IPS DF 6.9 (cell line): ENCODE data around the gene NKAIN2.

Experiments used
- DNase-seq: peaks from one replicate; pipeline ENCODE4 v3.0.0-alpha.2; 2013; ENCODE audit warnings: low read depth, low spot score
- H3K27ac ChIP-seq: one replicate; pipeline ENCODE4 v1.5.1; 2013; ENCODE audit warnings: low read length, control low read depth
- H3K27me3 ChIP-seq: 2 replicates; pipeline ENCODE4 v1.6.1; 2013; ENCODE audit warnings: mild to moderate bottlenecking, low read length; ENCODE audit not compliant: control insufficient read depth, insufficient read depth
- H3K36me3 ChIP-seq: 2 replicates; pipeline ENCODE4 v1.6.1; 2013; ENCODE audit warnings: low read length; ENCODE audit not compliant: control insufficient read depth, insufficient read depth
- H3K4me1 ChIP-seq: 2 replicates; pipeline ENCODE4 v1.6.1; 2013; ENCODE audit warnings: low read length; ENCODE audit not compliant: control insufficient read depth, insufficient read depth
- H3K4me3 ChIP-seq: 2 replicates; pipeline ENCODE4 v1.5.1; 2013; ENCODE audit warnings: mild to moderate bottlenecking, low read length
- H3K9me3 ChIP-seq: 2 replicates; pipeline ENCODE4 v1.6.1; 2013; ENCODE audit warnings: low read length, inconsistent platforms; ENCODE audit not compliant: control insufficient read depth, insufficient read depth
- WGBS: extraction: QIAGEN DNeasy Blood & Tissue Kit; methylation state at CpG from one replicate; pipeline ENCODE4 v1.1.7; 2013; ENCODE audit warnings: mixed read lengths, missing lambda C conversion rate; ENCODE audit not compliant: insufficient read length, insufficient coverage; 5-methylcytosine and 5-hydroxymethylcytosine counted together

NKAIN2 gene

DNA sequence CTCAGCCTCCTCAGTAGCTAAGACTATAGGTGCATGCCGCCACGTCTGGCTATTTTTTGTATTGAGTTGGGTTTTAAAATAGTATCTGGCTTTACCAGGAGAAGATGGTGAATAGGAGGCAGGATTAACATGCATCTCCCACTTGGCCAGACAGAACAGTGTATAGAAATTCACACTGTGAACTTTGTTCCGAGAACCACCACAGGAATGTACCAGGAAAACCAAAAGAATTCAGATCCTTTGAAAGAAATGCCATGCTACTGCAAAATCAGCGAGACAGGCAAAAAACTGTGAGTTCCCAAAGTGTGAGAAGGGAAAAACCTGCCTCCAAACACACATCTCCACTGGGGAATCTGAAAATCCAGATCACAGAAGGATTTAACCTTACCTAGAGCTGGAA is 327.6 kb downstream of the NKAIN2 start:
- H3K4me1 ChIP-seq, result no peaks in the 10 kb centered on the region
- no peak overlapping the region for H3K27ac ChIP-seq
- WGBS, result no CpG with 5 or more reads among the region's 4 CpGs
- H3K27me3 ChIP-seq, result no peaks in the 10 kb centered on the region
- no peak overlapping the region for H3K4me3 ChIP-seq
- H3K9me3 ChIP-seq, result no peaks in the 10 kb centered on the region
- no peak for DNase-seq
- no peaks in the 10 kb centered on the region for H3K36me3 ChIP-seq

DNA sequence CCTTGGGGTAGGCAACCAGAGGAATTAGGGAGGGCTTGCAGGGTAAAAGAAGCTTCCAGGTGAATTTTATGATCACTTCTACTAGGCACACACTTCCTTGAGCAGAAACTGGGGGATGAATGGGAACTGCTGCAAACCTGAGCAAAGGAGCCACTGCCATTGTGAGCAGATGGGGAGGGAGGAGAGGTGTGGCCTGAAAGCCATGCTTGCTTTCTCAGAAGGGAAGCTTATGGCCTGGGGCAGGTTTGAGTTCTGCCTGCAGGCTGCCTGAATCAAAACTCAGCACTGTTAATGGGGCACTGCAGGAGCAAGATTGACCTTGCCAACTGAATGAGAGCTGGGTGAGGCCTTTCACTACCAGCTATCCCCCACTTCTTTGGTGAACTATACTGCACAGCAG is 328.1 kb downstream of the NKAIN2 start:
- Histone ChIP-seq H3K27me3 (no peaks in the 10 kb centered on the region), H3K27ac (no peak overlapping the region), H3K4me1 (no peaks in the 10 kb centered on the region), H3K4me3 (no peak overlapping the region), H3K9me3 (no peaks in the 10 kb centered on the region), H3K36me3 (no peaks in the 10 kb centered on the region)
- no peak for DNase-seq

DNA sequence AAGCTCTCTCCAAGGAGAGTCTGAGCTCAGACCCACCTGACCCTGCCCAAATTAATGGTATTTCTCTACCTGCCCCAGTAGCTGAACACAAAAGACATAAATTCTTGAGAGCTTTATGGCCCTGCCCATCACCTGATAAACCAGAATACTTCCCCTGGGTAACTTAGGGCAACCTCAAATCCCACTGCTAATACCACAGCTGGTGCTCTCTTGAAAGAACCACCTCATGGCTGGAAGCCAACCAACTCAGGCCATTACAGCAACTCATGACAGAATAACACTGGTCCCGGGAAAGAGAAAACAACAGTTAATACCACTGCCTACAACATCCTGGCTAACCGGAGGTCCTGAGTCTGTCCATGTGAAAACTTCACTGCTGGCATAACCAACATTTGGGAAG is 328.6 kb downstream of the NKAIN2 start:
- Histone ChIP-seq H3K4me1 (no peaks in the 10 kb centered on the region), H3K27me3 (no peaks in the 10 kb centered on the region), H3K4me3 (no peak overlapping the region), H3K36me3 (no peaks in the 10 kb centered on the region), H3K9me3 (no peaks in the 10 kb centered on the region), H3K27ac (no peak overlapping the region)
- no peak for DNase-seq
- WGBS, result no CpG with 5 or more reads among the region's 2 CpGs

DNA sequence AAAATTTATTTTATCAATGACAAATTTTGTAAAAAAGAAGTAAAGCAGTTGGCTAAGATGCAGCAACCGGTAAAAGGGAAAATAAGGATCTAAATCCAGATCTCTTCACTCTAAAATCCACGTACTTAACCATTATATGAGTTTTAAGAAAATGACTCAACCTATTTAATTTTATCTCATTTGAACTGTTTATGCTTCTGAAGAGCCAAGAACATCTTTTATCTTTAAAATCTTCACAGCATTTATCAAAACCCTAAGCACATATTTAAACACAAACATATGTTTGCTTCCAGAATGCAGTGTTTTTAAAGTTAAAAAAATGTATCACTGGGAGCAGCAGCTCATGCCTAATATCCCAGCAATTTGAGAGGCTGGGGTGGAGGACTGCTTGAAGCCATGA is 339.2 kb downstream of the NKAIN2 start:
- H3K4me3 ChIP-seq, result no peak overlapping the region
- no peaks in the 10 kb centered on the region for H3K36me3 ChIP-seq
- no peak for DNase-seq
- H3K27ac ChIP-seq, result no peak overlapping the region
- WGBS, result no CpG with 5 or more reads among the region's 2 CpGs
- no peaks in the 10 kb centered on the region for H3K27me3 ChIP-seq
- H3K4me1 ChIP-seq, result no peaks in the 10 kb centered on the region
- no peaks in the 10 kb centered on the region for H3K9me3 ChIP-seq

DNA sequence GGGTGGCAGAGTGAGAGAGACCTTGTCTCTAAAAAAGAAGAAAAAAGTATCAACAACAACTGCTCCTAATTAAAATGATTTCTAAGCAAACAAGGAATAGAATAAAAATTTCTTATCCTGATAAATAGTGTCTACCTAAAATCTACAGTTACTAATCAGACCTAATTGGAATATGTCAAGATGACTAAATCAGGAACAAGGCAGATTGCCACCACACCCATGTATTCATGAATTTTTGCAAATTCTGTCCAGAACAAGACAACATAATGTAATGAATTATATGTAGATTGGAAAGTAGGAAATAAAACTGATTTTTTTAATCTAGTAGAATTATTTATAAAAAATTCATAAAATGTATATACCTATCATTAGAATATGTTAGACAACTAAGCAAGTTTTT is 339.8 kb downstream of the NKAIN2 start:
- Histone ChIP-seq H3K4me1 (no peaks in the 10 kb centered on the region), H3K36me3 (no peaks in the 10 kb centered on the region), H3K27ac (no peak overlapping the region), H3K9me3 (no peaks in the 10 kb centered on the region), H3K4me3 (no peak overlapping the region), H3K27me3 (no peaks in the 10 kb centered on the region)
- no peak for DNase-seq

DNA sequence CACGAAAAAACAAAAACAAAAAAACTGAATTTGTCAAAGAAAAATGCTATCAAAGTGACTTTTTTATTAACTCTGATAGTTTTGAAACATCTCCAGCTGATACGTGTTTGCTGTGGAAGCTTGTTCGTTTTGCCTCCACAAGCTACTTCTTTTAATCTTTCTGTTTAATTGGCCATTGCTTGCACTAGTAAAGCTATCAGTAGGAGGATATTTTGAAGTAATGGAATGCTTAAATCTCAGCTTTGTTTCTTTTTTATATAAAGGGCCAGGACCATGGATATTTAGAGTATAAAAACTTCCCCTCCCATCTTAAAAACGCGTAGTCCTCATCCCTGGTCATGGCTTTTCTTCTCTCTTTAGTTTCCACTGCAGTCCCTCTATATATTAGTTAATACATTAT is 344.0 kb downstream of the NKAIN2 start:
- H3K36me3 ChIP-seq, result no peaks in the 10 kb centered on the region
- H3K4me1 ChIP-seq, result no peaks in the 10 kb centered on the region
- no peaks in the 10 kb centered on the region for H3K9me3 ChIP-seq
- WGBS, result no CpG with 5 or more reads among the region's 5 CpGs
- no peak overlapping the region for H3K27ac ChIP-seq
- H3K4me3 ChIP-seq, result no peak overlapping the region
- no peak for DNase-seq
- H3K27me3 ChIP-seq, result no peaks in the 10 kb centered on the region

DNA sequence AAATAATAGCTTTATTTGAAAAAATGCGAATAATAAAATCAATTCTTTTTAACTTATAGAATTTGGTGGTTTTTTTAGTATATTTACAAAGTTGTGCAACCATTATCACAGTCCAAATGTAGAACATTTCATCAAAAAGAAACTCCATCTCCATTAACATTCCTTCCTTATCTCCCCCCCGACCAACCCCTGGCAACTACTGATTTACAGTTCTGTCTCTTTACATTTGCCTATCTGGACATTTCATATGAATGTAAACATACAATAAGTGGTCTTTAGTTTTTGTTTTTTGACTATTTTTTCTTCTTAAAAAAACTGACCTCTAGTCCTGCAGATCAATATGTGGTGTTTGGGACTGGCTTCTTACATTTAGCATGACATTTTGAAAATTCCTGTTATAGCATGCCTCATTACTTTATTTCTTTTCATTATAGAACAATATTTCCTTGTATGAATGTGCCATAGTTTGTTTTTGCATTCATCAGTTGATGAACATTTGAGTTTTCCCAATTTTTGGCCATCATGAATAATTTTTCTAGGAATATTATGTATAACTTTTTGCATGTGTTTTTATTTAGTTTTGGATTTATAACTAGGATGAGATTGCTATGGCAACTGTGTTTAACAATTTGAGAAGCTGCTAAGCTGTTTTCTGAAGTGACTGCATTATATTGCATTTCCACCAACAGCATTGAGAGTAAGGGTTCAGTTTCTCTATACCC is 344.7 kb downstream of the NKAIN2 start:
- WGBS, result no CpG with 5 or more reads among the region's 2 CpGs
- Histone ChIP-seq H3K4me1 (no peaks in the 10 kb centered on the region), H3K36me3 (no peaks in the 10 kb centered on the region), H3K9me3 (no peaks in the 10 kb centered on the region), H3K27ac (no peak overlapping the region), H3K27me3 (no peaks in the 10 kb centered on the region), H3K4me3 (no peak overlapping the region)
- DNase-seq, result no peak

DNA sequence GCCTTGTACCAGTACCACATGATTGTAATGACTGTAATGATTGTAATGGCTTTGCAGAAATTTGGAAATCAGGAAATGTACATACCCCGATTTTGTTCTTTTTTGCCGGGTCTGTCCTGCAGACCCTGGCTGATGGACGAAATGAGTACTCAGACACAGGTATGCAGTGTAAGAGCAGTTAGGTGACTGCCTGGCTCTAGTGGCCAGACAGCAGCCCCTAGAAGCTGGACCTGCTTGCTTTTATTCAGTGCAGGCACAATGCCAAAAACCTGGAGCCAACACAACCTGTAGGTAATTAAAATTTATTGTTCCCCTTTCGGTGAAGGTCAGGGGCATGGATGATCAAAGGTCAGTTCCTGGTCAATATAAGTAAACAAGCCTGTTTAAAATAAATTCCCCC is 346.0 kb downstream of the NKAIN2 start:
- H3K4me3 ChIP-seq, result no peak overlapping the region
- no peaks in the 10 kb centered on the region for H3K4me1 ChIP-seq
- H3K27me3 ChIP-seq, result no peaks in the 10 kb centered on the region
- H3K9me3 ChIP-seq, result no peaks in the 10 kb centered on the region
- no peaks in the 10 kb centered on the region for H3K36me3 ChIP-seq
- no CpG with 5 or more reads among the region's 4 CpGs for WGBS
- DNase-seq, result no peak
- no peak overlapping the region for H3K27ac ChIP-seq

DNA sequence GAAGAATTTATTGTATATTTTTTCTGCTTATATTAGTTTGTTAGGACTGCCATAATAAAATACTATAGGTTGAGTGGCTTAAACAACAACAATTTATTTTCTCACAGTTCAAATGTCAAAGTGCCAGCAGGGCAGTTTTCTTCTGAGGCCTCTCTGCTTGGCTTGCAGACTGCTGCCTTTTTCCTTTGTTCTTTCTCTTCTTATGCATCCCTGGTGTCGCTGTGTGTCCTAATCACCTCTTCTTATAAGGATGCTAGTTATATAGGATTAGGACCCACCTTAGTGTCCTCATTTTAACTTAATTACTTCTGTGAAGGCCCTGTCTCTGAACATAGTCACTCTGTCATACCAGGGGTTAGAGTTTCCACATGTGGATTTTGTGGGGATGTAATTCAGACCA is 354.4 kb downstream of the NKAIN2 start:
- H3K4me3 ChIP-seq, result no peak overlapping the region
- H3K36me3 ChIP-seq, result no peaks in the 10 kb centered on the region
- no peak for DNase-seq
- WGBS, result no CpG with 5 or more reads among the region's 1 CpG
- no peaks in the 10 kb centered on the region for H3K9me3 ChIP-seq
- H3K4me1 ChIP-seq, result no peaks in the 10 kb centered on the region
- no peak overlapping the region for H3K27ac ChIP-seq
- no peaks in the 10 kb centered on the region for H3K27me3 ChIP-seq

DNA sequence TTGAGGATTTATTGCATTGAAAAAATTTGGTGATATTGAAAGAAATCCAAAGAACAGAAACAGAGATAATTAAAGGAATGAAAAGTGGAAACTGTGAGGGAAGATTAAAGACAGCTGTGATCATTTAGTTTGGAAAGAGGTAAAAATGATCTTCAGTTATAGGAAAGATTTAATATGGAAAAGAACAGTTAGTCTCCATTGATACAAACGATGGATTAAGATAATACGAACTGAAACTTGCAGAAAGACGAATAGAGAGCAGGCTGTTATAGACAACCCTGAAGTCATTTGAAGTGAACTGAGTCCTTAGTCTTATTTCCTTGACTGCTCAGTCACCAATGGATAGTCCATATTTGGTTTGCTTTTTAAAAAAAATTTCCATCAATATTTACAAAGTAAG is 360.0 kb downstream of the NKAIN2 start:
- Histone ChIP-seq H3K4me3 (no peak overlapping the region), H3K9me3 (no peaks in the 10 kb centered on the region), H3K27me3 (no peaks in the 10 kb centered on the region), H3K27ac (no peak overlapping the region), H3K36me3 (no peaks in the 10 kb centered on the region), H3K4me1 (no peaks in the 10 kb centered on the region)
- no peak for DNase-seq
- no CpG with 5 or more reads among the region's 3 CpGs for WGBS

DNA sequence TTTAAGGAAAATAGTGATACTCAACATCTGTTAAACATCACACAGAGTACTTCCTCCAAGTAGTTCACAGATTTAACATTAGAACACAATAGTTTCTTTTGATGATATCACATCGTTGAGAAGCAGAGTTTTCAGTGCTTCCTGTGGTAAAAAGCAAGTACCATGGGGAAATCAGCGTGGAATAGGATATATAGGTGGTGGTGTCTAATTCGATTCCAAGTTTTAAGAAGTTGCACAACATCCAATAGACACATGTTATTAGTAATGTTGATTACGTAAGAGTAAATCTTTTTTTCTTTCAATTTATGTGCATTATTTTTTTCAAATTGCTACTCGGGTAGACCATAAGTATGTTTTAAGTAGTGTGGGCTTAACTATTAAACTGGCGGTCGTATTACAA is 360.7 kb downstream of the NKAIN2 start:
- no peaks in the 10 kb centered on the region for H3K4me1 ChIP-seq
- no CpG with 5 or more reads among the region's 7 CpGs for WGBS
- H3K9me3 ChIP-seq, result no peaks in the 10 kb centered on the region
- H3K4me3 ChIP-seq, result no peak overlapping the region
- H3K27ac ChIP-seq, result no peak overlapping the region
- H3K27me3 ChIP-seq, result no peaks in the 10 kb centered on the region
- DNase-seq, result no peak
- H3K36me3 ChIP-seq, result no peaks in the 10 kb centered on the region
